Ishikawa (cell line): ENCODE measurements around the gene ABCD3.

Experiments used
- RAD21 ChIP-seq: IDR thresholded peaks from 2 replicates; pipeline ENCODE4 v1.6.1; 2012; ENCODE audit warnings: low read depth
- ZBTB7A ChIP-seq: IDR thresholded peaks from 2 replicates; pipeline ENCODE4 v1.6.1; 2012; ENCODE audit warnings: low read depth
- TF ChIP-seq, protein P1 (sequence below): IDR thresholded peaks from 2 replicates; pipeline ENCODE4 v1.6.1; 2012
- TF ChIP-seq, protein P2 (sequence below): IDR thresholded peaks from 2 replicates; pipeline ENCODE4 v1.6.1; 2012; ENCODE audit warnings: low read depth, mild to moderate bottlenecking

DNA sequence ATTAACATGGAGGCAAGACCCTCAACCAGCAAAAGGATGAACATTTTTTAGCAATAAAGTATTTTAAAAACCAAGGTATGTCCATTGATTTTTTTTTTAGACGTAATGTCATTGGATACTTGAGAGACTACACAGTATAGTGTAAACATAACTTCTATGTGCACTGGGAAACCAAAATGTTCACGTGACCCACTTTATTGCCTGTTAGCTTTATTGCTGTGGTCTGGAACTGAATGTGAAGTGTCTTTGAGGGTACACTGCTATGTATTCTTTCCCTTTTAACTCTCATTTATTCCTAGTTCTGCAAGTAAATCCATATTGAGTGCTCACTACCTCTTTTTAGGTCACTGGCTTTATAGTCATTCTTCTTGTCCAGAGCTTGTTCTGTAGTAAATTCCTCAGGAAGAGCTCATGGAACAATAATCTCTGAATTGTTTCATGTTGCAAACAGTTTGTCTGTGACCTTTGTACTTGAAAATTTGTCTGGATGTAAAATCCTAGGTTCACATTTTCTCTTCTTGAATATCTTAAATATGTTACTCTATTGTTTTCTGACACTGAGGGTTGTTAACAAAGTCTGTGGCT is 20.6 kb downstream of the ABCD3 start:
- TF ChIP-seq, protein P1, sequence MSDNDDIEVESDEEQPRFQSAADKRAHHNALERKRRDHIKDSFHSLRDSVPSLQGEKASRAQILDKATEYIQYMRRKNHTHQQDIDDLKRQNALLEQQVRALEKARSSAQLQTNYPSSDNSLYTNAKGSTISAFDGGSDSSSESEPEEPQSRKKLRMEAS = no peak
- TF ChIP-seq, protein P2, sequence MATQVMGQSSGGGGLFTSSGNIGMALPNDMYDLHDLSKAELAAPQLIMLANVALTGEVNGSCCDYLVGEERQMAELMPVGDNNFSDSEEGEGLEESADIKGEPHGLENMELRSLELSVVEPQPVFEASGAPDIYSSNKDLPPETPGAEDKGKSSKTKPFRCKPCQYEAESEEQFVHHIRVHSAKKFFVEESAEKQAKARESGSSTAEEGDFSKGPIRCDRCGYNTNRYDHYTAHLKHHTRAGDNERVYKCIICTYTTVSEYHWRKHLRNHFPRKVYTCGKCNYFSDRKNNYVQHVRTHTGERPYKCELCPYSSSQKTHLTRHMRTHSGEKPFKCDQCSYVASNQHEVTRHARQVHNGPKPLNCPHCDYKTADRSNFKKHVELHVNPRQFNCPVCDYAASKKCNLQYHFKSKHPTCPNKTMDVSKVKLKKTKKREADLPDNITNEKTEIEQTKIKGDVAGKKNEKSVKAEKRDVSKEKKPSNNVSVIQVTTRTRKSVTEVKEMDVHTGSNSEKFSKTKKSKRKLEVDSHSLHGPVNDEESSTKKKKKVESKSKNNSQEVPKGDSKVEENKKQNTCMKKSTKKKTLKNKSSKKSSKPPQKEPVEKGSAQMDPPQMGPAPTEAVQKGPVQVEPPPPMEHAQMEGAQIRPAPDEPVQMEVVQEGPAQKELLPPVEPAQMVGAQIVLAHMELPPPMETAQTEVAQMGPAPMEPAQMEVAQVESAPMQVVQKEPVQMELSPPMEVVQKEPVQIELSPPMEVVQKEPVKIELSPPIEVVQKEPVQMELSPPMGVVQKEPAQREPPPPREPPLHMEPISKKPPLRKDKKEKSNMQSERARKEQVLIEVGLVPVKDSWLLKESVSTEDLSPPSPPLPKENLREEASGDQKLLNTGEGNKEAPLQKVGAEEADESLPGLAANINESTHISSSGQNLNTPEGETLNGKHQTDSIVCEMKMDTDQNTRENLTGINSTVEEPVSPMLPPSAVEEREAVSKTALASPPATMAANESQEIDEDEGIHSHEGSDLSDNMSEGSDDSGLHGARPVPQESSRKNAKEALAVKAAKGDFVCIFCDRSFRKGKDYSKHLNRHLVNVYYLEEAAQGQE = no peak
- TF ChIP-seq RAD21 (no peak), ZBTB7A (no peak)
